Measurements from ENCODE around the gene FHIT.

- no peak for TF ChIP-seq POLR2A (IDR thresholded peaks at IDR 0.05)
- no peak for TF ChIP-seq CTCF (IDR thresholded peaks at IDR 0.05)
Observed at GRCh38 chr3:59783468-59783988, 1467.7 kb downstream of the FHIT start.
